Fibroblast of skin of right biceps (primary cell): ENCODE results near the gene HDGFL2.
"Not testable (repeated sequence)": the region's sequence is repeated elsewhere in the genome, so short reads cannot be mapped to it uniquely, and the experiment has no call there.

Source experiments
- DNase-seq: peaks from one replicate; pipeline ENCODE4 v3.0.0-alpha.2; 2013

Gene HDGFL2

DNA sequence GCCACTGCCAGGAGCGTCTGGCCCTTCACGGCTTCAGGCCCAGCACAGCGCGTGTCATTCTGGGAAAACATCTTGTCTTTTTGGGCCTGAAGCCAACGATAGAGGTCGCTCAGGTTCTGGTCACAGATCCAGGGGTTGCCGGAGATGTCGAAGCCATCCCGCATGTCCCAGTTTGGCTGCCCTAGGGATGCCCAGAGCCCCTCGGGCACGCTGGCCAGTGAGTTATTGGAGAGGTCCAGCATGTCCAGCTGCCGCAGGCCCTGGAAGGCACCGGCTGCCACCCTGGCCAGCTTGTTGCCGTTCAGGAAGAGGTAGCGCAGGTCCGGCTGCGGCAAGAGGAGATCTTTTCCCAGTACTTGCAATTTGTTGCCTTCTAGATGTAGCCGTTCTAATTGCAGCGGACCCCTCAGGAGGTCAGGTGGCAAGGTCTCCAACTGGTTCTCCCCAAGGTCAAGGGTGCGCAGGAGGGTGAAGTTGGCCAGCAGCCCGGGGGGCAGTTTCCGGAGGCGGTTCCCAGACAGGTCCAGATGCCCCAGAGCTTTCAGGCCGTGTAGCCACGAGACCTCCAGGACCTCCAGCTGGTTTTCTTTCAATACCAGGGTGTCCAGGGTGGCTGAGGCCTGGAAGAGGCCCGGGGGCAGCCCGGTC, 66.0 kb downstream of the HDGFL2 start:
- DNase-seq = no peak

DNA sequence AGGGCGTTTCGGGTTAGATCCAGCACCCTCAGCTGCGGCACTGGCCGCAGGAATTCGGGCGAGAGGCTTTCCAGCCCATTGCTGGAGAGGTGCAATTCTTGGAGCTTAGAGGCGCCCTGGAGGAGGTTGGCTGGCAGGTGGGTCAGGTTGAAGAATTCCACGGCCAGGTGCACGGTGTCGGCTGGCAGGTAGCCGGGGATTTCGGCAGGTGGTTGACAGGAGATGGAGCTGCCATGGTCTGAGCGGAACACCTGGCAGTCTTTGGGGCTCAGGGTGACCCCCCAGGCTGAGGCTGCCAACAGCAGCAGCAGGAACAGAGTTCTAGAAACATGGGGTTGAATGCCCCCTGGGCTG, 66.5 kb downstream of the HDGFL2 start:
- no peak for DNase-seq

DNA sequence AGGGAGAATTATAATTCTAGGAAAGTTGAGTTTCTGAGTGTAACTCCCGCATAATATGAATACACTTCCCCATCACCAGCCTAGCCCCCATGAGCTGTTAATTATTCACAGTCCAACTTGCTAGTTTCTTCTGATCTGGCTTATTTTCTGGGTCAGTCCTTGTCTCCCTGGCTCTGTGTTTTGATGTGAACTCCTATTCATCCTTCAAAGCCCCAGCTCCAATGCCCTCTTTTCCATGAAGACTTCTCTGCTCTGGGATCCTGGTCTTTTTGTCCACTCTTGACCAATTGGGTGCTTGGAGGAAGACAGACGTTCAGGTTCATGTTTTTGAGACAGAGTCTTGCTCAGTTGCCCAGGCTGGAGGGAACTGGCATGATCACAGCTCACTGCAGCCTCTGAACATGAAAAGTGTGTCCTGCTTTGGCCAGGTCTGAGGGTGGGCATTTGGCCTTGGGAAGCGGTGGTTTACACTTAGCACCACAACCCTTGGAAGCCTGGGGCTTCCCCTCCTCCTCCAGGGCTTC, 67.1 kb downstream of the HDGFL2 start:
- no peak for DNase-seq

DNA sequence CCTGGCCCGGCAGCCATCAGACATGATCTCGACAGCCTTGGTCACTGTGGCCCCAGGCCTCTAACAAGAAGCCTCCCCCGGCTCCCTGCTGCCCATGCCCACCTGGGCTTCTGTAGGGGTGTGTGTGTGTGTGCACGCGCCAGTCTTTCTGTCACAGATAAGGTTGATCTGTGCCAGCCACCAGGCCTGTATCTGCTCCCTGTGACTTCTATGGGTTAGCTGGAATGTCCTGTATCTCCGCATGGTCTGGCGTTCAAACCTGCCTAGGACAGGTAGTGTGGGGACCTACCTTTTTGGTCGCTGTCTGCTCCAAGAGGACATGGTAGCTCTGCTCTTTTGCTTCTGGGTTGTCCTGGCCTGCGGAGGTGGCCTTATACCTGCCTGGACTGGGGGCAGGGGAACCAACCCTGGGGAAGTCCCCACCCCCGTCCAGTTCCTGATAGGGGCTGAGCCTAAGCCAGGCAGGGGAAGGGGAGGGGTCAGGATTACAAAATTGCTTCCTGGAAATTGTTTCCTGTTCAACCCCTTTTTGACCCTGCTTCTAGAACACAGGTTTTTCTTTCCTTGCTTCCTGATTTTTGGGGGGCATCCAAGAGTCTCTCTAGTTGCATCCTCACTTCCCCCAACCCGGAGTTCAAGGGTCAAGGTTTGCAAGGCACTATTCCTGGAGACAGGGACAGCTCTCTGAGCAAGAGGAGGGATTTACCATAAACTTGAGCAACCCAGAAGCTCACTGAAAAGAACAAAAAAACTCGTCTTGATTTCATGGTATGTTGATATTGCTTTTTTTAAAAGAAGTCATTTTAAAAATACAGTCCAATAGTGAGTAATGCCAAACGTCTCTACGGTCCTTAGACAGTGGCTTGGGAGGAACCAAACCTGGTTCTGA, 67.8 kb downstream of the HDGFL2 start, which contains the start of gene LRG1:
TSS of gene LRG1 (minus strand) at position 344 of the 889 bp plus-strand sequence. CDS start at position 321, 23 bp downstream.
- no peak for DNase-seq

DNA sequence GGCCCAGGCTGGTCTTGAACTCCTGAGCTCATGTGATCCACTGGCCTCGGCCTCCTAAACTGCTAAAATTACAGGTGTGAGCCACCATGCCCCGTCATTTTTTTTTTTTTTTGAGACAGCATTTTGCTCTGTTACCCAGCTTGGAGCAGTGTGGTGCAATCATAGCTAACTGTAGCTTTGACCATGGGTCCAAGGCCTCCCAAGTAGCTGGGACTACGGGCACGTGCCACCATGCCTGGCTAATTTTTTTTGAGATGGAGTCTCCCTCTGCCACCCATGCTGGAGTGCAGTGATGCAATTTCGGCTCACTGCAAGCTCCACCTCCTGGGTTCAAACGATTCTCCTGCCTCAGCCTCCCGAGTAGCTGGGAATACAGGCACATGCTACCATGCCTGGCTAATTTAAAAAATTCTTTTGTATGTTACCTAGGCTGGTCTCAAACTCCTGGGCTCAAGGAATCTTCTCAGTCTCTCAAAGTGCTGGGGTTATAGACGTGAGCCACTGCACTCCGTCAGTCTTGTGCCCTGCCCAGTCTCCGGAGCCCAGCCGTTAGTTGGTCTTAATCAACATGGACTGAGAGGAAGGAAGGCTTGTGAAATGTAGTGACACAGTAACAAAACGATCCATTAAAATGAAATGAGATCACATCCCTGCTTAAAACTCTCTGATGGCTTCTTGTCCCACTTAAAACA, 69.2 kb downstream of the HDGFL2 start:
- no peak for DNase-seq

DNA sequence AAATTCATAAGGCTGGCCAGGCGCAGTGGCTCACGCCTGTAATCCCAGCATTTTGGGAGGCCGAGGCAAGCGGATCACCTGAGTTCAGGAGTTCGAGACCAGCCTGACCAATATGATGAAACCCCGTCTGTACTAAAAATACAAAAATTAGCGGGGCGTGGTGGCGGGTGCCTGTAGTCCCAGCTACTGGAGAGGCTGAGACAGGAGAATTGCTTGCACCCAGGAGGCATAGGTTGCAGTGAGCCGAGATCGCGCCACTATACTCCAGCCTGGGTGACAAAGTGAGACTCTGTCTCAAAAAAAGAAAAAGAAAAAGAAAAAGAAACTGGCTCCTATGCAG, 69.7 kb downstream of the HDGFL2 start:
- not testable (repeated sequence) for DNase-seq

DNA sequence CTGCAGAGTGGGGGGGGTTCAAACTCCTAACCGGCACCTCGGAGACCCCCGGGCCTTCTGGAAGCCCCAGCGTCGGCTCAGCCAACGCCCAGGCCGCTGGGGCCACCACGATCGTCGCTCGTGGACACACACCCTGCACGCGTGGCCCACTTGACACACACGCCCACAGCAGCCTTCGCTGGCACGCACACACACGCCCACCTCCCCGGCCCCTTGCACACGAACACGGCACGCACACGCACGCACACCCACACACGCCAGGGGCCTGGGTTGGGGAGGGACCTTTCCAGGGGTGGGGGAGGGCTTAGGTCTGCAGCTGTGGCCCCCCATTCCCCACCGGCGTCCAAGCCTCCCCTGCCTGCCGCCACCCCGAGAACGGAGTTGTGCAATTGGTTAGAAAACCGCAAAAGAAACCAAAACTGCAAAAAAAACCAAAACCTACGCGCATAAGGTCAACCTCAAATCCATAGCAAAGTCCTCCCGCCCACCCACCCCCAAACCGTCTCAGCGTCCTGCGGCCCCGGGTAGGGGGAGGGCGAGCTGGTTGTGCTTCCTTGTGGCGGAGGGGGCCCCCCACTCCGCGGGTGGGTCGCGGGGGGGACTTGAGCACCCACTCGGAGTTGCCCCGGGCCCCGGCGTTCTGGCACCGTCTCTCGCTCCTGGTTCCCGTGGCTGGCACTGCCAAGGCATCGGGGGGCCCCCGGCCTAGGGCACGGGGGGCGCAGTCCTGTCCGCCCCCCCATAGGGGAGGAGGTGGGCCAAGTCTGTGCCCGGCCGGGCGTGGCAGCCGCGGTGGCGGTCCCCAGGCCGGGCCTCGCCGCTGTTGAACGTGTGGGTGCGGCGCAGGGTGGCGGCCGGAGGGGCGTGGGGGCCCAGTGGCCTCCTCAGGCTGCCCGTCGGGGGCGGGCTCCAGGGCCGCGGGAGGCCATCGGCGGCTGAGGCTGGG, 71.1 kb downstream of the HDGFL2 start:
- no peak for DNase-seq

DNA sequence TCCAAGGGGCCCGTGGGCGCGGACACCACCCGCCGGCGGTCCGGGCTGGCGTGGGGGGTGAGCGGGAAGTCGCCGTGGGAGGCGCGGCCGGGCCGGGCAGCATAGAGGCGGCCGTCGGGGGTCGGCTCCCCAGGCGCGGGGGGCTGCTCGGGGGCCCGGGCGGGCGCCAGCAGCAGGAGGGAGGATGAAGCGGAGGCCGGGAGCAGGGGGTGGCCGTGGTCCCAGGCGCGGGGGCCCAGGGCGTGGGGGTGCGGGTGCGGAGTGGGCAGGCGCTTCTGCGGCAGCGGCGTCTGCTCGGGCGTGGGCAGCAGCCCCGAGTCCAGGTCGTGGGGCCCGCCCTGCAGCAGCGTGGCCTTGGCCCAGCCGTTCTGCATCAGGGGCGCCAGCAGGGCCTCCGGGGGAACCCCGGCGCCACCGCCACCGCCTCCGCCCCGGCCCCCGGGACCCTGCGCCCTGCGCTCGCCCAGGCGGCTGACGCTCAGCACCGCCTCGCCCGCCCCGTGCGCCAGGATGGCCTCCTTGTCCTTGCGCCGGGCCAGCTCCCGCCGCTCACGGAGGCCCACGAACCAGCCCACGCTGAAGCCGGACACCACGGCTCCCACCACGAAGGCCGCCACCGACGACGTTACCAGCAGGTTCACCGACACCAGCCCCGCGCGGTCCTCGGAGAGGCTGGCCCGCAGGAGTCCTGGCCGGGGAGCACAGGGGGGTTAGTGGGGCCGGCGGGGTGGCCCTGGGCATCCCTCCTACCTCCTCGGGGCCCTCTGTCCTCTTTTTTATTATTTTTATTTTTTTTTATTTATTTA, 71.9 kb downstream of the HDGFL2 start:
- DNase-seq = no peak

DNA sequence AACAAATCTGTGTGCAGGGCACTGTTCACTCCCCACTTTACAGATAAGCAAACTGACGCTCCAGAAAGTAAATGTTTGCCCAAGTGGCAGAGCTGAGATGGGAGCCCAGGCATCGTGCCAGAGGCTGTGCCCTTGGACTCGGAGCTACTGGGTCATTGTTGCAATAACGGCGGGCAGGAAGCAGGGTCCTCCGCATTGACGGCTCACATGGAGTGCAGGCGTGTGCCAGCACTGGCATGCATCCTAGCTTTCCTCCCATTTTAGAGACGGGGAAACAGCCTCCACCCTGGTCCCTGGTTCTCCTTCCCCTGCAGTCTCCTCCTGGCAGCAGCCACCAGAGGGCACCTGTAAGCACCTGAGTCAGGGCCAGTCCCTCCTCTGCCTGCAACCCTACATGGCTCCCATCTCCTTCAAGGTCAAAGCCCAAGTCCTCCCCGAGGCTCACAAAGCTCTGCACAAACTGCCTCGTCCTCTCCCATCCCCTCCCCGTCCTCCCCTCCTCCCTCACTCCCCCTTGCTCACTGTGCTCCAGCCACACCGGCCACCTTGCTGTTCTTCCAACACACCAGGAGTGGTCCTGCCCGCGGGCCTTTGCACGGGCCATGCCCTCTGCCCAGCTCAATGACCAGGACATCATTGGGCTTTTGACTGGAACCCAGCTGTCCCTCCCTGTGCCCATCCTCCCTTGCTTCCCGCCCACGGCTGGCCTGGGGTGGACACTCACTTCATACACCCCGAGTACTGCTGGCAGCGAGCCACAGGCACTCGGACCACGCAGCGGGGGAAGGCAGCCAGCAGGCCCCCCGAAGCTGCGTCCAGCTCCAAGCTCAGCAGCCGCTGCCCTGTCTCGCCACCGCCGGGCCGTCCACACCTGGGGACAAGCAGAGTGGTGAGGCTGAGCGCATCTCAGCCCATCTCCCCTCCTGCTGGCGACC, 75.5 kb downstream of the HDGFL2 start:
- no peak for DNase-seq

DNA sequence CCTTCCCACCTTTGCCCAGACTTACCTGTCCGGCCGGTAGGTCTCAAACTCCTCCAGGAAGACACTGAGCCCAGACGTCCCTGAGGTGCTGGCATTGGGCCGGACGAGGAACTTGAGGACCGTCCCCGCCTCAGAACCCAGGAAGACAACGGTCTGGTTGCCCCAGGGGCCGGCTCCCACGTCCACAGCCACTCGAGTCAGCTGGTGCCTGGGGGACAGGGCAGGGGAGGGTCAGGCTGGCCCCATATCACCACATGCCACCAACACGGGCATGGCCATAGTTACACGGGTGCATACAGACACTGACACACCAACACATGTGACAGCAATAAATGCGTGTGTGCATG, 76.1 kb downstream of the HDGFL2 start:
- no peak for DNase-seq

DNA sequence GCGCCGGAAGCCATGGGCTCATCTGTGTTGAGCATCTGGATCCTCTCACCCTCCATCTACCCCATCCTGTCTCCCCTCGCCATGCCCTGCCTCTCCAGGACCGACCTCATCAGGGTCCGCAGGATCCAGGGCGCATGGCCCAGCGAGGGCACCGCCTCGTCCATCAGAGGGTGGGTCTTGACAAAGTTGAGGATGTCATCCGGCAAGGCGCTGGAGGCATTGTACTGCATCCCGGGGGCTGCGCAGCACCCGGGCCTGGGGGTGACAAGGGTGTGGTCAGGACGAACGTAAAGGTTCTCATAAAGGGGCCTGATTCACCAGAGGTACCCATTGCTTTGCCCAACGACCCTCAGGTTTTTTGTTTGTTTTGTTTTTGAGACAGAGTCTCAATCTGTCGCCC, 77.9 kb downstream of the HDGFL2 start:
- no peak for DNase-seq

DNA sequence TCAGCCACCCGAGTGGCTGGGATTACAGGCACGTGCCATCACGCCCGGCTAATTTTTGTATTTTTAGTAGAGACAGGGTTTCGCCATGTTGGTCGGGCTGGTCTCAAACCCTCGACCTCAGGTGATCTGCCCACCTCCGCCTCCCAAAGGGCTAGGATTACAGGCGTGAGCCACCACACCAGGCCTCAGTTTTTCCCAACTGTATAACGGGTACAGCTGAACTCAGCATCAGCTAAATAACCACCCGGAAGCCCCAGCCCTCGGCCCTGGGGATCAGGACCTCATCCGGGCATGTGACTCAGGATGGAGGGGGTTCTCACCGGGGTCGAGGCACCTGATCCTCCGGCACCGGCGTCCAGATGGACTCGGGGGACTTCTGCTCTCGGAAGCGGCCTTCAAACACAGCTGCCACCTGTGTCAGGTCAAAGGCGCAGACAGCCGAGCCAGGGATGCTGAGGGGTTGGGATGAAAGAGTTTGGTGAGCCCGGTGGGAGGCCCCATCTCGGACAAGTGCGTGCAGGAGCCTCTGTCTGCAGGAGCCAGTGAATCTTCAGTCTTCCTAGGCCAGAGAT, 78.5 kb downstream of the HDGFL2 start:
- DNase-seq = no peak
